Brain microvascular endothelial cell (primary cell): ENCODE measurements around the gene PIK3R6.

Experiments used
- DNase-seq: peaks from one replicate; pipeline ENCODE4 v3.0.0-alpha.2; 2020
- H3K27ac ChIP-seq: fragments of 250-450 bp; sonication (Bioruptor Pico); 2 replicates; pipeline ENCODE4 v1.5.1; 2020; ENCODE audit warnings: mild to moderate bottlenecking, moderate library complexity
- H3K27me3 ChIP-seq: fragments of 250-450 bp; sonication (Bioruptor Pico); replicated peaks from 2 replicates; pipeline ENCODE4 v1.5.1; 2020; ENCODE audit warnings: mild to moderate bottlenecking
- H3K36me3 ChIP-seq: fragments of 250-450 bp; sonication (Bioruptor Pico); replicated peaks from 2 replicates; pipeline ENCODE4 v1.5.1; 2020; ENCODE audit warnings: mild to moderate bottlenecking
- H3K4me3 ChIP-seq: 2 replicates; pipeline ENCODE4 v1.5.1; 2011; ENCODE audit warnings: low read depth, mild to moderate bottlenecking, control low read depth, low read length, moderate library complexity
- CTCF ChIP-seq: IDR thresholded peaks from 2 replicates; pipeline ENCODE4 v1.5.1; 2011; ENCODE audit warnings: low read depth, mild to moderate bottlenecking, moderate library complexity, low read length, control low read depth, inconsistent platforms; ENCODE audit errors: missing control alignments
- in situ Hi-C: cut with HindIII; loops from 2 replicates; pipeline ENCODE4 v1.10.0; 2017; ENCODE audit warnings: low sequenced_read_pairs, low pct_ligation_motif_present

PIK3R6 gene

GRCh38 chr17:8883353-8883752, 15.9 kb upstream of the PIK3R6 start:
- no peaks in the 10 kb centered on the region for H3K27me3 ChIP-seq
- no peak for TF ChIP-seq CTCF
- H3K27ac ChIP-seq: no peak overlapping the region
- no peak for DNase-seq
- in situ Hi-C loops: no loop called here
- no peak overlapping the region for H3K4me3 ChIP-seq
- H3K36me3 ChIP-seq: no peaks in the 10 kb centered on the region

GRCh38 chr17:8881606-8882005, 14.1 kb upstream of the PIK3R6 start:
- Histone ChIP-seq H3K27ac (no peak overlapping the region), H3K36me3 (no peaks in the 10 kb centered on the region), H3K4me3 (no peak overlapping the region), H3K27me3 (no peaks in the 10 kb centered on the region)
- in situ Hi-C loops: no loop called here
- DNase-seq: no peak
- TF ChIP-seq CTCF: no peak

GRCh38 chr17:8880466-8880865, 13.0 kb upstream of the PIK3R6 start:
- H3K36me3 ChIP-seq: no peaks in the 10 kb centered on the region
- H3K4me3 ChIP-seq: no peak overlapping the region
- no peak overlapping the region for H3K27ac ChIP-seq
- DNase-seq: no peak
- H3K27me3 ChIP-seq: no peaks in the 10 kb centered on the region
- no peak for TF ChIP-seq CTCF
- in situ Hi-C loops: no loop called here

- no peak overlapping the region for H3K27ac ChIP-seq
- DNase-seq: no peak
These were observed 11.9 kb upstream of the PIK3R6 start for GRCh38 chr17:8879410-8879809.

GRCh38 chr17:8877984-8878383, 10.5 kb upstream of the PIK3R6 start:
- no peaks in the 10 kb centered on the region for H3K36me3 ChIP-seq
- H3K27me3 ChIP-seq: no peaks in the 10 kb centered on the region
- in situ Hi-C loops: no loop called here
- DNase-seq: no peak
- H3K4me3 ChIP-seq: no peak overlapping the region
- TF ChIP-seq CTCF: no peak
- H3K27ac ChIP-seq: no peak overlapping the region

More at GRCh38 chr17:8879410-8879809, 11.9 kb upstream of the PIK3R6 start:
- in situ Hi-C loops: no loop called here
- no peaks in the 10 kb centered on the region for H3K27me3 ChIP-seq
- no peak for TF ChIP-seq CTCF
- no peak overlapping the region for H3K4me3 ChIP-seq
- H3K36me3 ChIP-seq: no peaks in the 10 kb centered on the region

GRCh38 chr17:8875957-8876356, 8.5 kb upstream of the PIK3R6 start:
- TF ChIP-seq CTCF: no peak
- no peak overlapping the region for H3K4me3 ChIP-seq
- peak; percentile 40 for DNase-seq
- no peaks in the 10 kb centered on the region for H3K36me3 ChIP-seq
- no peak overlapping the region for H3K27ac ChIP-seq
- in situ Hi-C loops: no loop called here
- no peaks in the 10 kb centered on the region for H3K27me3 ChIP-seq
